ENCODE results near the gene PHLDA1.
A peak's percentile ranks its signal among the peaks of the same experiment; 100 is the strongest.
"Not testable (repeated sequence)": the region's sequence is repeated elsewhere in the genome, so short reads cannot be mapped to it uniquely, and the experiment has no call there.

The PHLDA1 gene

GRCh38 chr12:75997658-75998057 lies 33.9 kb downstream of the PHLDA1 start:
- intact Hi-C loops (cut with DNase I): no loop called here
- no peak for DNase-seq

- intact Hi-C loops (cut with DNase I): no loop called here
- DNase-seq: no peak
These were observed 34.6 kb downstream of the PHLDA1 start for GRCh38 chr12:75996861-75997447.

- intact Hi-C loops (cut with DNase I): no loop called here
- DNase-seq: no peak
These were observed 35.9 kb downstream of the PHLDA1 start for GRCh38 chr12:75995691-75996090.

- intact Hi-C loops (cut with DNase I): no loop called here
- no peak for DNase-seq
These were observed 37.4 kb downstream of the PHLDA1 start for GRCh38 chr12:75994069-75994740.

- intact Hi-C loops (cut with DNase I): no loop called here
- no peak for DNase-seq
These were observed 39.8 kb downstream of the PHLDA1 start for GRCh38 chr12:75991753-75992152.

- intact Hi-C loops (cut with DNase I): no loop called here
- no peak for DNase-seq
These were observed 41.2 kb downstream of the PHLDA1 start for GRCh38 chr12:75990189-75990912.

- DNase-seq; intact Hi-C loops (cut with DNase I): not testable (repeated sequence)
These were observed 43.9 kb downstream of the PHLDA1 start for GRCh38 chr12:75987709-75988108.

GRCh38 chr12:75986001-75986746 lies 45.4 kb downstream of the PHLDA1 start:
- no peak for DNase-seq
- intact Hi-C loops (cut with DNase I): no loop called here

GRCh38 chr12:75985566-75985965 lies 46.0 kb downstream of the PHLDA1 start:
- intact Hi-C loops (cut with DNase I): no loop called here
- DNase-seq: no peak

- intact Hi-C loops (cut with DNase I): no loop called here
- no peak for DNase-seq
These were observed 46.9 kb downstream of the PHLDA1 start for GRCh38 chr12:75984577-75985182.

- DNase-seq; intact Hi-C loops (cut with DNase I): not testable (repeated sequence)
These were observed 47.7 kb downstream of the PHLDA1 start for GRCh38 chr12:75983851-75984250.

GRCh38 chr12:75982979-75983660 lies 48.5 kb downstream of the PHLDA1 start:
- intact Hi-C loops (cut with DNase I): no loop called here
- no peak for DNase-seq

GRCh38 chr12:75982169-75982564 lies 49.4 kb downstream of the PHLDA1 start:
- intact Hi-C loops (cut with DNase I): no loop called here
- DNase-seq: no peak

- no peak for DNase-seq
- intact Hi-C loops (cut with DNase I): no loop called here
These were observed 50.1 kb downstream of the PHLDA1 start for GRCh38 chr12:75981247-75982168.

- DNase-seq: no peak
- intact Hi-C loops (cut with DNase I): no loop called here
These were observed 52.4 kb downstream of the PHLDA1 start for GRCh38 chr12:75979181-75979580.

- intact Hi-C loops (cut with DNase I): no loop called here
These were observed 52.9 kb downstream of the PHLDA1 start for GRCh38 chr12:75978677-75979076.

GRCh38 chr12:75977952-75978671 lies 53.5 kb downstream of the PHLDA1 start:
- intact Hi-C loops (cut with DNase I): no loop called here
- DNase-seq: peak in 39 of 42 donors; percentile 9 to 89 (median 54)

More at GRCh38 chr12:75978677-75979076, 52.9 kb downstream of the PHLDA1 start:
- DNase-seq: no peak

All from head of caudate nucleus (tissue), 42 donors.